HG02588 (cell line): ENCODE data around the gene CRELD1.
A peak's percentile ranks its signal among the peaks of the same experiment; 100 is the strongest.
"Not testable (repeated sequence)": the region's sequence is repeated elsewhere in the genome, so short reads cannot be mapped to it uniquely, and the experiment has no call there.

Experiments
- ATAC-seq: cut with Tn5 transposase; IDR thresholded peaks from one replicate; pipeline ENCODE4 v1.9.1; 2021; ENCODE audit warnings: mild to moderate bottlenecking, moderate library complexity; ENCODE audit not compliant: unreplicated experiment

Gene CRELD1, protein sequence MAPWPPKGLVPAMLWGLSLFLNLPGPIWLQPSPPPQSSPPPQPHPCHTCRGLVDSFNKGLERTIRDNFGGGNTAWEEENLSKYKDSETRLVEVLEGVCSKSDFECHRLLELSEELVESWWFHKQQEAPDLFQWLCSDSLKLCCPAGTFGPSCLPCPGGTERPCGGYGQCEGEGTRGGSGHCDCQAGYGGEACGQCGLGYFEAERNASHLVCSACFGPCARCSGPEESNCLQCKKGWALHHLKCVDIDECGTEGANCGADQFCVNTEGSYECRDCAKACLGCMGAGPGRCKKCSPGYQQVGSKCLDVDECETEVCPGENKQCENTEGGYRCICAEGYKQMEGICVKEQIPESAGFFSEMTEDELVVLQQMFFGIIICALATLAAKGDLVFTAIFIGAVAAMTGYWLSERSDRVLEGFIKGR

DNA sequence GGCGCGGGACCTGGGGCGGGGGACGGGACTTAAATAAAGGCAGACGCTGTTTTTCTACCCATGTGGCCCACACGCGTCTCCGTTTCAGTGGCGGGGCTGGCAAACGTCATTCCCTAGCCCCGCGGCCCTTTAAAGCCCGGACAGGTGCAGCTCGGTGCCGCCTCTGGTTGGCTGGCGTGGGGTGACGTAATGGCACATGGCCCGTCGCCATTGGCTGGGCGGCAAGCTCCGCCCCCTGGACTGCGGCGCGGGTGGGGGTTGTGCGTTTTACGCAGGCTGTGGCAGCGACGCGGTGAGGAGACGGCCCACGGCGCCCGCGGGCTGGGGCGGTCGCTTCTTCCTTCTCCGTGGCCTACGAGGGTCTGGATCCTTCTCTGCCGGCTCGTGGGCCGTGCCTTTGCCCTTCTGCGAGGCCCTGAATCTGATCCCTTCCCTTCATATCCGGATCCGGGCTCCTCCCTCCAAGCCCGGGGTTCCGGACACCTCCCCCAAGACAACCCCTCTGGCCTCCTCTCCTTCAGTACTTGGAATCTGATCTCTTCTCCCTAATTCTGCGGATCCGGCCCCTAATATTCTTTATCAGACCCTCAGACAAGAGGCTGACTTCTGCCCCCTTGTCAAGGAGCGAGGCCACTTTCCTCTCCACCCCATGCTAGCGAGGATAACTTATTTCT lies at the start of gene CRELD1:
TSS of gene CRELD1 (plus strand) at position 274 of the 674 bp plus-strand sequence. CDS start 605 bp downstream, outside the sequence.
- ATAC-seq = peak; percentile 84

DNA sequence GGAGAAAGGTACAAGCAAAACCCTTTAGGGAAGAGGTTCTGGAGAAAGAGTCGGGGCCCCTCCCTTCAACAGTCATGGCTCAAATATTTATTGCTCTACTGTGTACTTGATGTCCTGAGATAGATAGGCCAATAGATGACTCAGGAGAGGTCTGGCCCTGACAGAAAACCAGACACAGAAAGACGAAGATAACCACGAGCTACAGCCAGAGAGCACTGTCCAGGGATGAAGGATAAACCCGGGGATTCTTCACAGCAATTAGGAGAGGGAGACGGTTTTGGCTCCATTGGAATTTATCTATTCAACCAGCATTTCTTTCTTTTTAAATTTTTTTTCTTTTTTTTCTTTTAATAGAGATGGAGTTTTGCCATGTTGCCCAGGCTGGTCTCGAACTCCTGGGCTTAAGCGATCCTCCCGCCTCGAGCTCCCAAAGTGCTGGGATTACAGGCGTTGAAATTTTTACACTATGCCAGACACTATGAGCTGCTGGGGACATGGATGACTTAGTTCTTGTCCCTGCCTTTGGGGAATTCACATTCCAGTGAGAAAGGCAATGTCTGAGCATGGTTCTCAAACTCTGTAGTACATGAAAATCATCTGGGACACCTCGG lies 49.0 kb upstream of the CRELD1 start:
- no peak for ATAC-seq

DNA sequence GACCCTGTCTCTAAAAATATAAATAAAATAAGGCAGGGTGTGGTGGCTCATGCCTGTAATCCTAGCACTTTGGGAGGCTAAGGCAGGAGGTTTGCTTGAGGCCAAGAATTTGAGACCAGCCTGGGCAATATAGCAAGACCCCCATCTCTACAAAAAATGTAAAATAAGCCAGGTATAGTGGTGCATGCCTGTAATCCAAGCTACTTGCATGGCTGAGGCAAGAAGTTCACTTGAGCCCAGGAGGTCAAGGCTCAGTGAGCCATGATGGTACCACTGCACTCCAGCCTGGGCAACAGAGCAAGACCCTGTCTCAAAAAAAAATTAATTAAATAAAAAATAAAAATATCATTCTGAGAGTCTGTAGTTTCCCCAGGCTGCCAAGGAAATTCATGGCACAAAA lies 47.3 kb upstream of the CRELD1 start:
- ATAC-seq = no peak

DNA sequence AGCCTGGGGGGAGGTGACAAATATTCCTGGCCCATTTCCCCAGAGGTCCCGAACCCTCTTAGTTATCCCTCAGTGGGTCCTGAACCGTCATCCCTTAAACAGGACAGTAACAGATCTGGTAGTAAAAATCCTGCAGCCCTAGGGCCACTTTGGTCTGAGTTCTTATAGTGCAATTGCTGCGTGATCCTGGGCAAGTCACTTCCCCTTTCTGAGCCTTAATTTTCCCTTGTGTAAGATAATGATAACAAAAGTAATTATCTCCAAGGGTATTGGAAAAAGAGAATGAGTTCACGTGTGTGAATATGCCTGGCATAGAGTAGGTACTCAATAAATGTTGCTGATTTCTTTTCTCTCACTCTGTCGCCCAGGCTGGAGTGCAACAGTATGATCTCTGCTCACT lies 46.2 kb upstream of the CRELD1 start:
- no peak for ATAC-seq

DNA sequence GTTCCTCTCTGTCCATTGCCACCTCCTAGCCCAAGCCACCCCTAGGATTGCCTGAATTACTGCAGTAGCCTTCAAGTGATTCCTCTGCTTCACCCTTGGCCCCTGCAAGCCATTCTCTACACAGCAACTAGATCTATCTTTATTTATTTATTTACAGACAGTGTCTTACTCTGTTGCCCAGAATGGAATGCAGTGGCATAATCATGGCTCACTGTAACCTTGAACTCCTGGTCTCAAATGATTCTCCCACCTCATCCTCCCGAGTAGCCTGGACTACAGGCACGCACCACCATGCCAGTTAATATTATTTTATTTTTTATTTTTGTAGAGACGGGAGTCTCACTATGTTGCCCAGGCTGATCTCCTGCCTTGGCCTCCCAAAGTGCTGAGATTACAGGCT lies 45.1 kb upstream of the CRELD1 start:
- ATAC-seq = no peak

DNA sequence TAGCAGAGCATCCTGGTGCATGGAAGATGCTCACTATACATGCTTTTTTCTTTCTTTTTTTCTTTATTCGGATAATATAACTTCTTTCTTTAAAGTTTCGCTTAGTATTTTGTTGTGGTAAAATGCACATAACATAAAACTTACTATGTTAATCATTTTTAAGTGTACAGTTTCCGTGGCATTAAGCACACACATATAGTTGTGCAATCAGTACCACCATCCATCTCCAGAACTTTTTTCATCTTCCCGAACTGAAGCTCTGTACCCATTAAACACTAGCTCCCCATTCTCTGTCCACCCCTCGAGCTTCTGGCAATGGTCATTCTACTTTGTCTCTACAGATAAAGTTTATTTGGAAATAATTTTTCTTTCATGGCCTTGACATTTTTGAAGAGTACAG lies 44.2 kb upstream of the CRELD1 start:
- no peak for ATAC-seq

DNA sequence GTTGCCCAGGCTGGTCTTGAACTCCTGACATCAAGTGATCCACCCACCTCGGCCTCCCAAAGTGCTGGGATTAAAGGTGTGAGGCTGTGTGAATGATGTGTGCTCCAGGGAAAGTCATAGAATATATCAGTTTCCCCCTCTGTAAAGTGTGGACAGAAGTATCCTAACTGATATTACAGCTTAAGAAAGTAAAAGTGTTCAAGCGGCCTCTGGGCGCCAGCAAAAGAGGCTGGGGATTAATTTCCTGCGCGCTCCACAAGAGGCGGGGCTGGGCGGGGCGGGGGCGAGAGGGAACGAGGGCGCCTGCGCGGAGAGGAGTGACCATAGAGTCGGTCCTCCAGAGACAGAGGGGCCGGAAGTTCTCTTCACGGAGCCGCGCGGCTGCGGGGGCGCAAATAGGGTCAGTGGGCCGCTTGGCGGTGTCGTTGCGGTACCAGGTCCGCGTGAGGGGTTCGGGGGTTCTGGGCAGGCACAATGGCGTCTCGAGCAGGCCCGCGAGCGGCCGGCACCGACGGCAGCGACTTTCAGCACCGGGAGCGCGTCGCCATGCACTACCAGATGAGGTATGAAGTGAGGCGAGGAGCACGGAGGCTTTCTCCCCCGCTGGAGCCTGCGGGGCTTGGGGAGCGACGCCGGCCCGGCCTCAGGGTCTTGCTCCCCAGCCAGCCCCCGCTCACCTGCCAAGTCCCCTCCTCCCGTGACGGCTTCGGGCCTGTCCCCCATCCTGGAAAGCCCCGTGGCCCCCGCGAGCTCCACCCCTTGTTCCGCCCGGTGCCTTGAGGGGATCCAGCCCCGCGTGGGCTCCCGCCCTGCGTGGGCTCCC lies 43.2 kb upstream of the CRELD1 start, which contains the start of gene JAGN1:
TSS of gene JAGN1 (plus strand) at position 362 of the 823 bp plus-strand sequence. CDS start at position 475, 113 bp downstream.
- ATAC-seq = peak; percentile 68

DNA sequence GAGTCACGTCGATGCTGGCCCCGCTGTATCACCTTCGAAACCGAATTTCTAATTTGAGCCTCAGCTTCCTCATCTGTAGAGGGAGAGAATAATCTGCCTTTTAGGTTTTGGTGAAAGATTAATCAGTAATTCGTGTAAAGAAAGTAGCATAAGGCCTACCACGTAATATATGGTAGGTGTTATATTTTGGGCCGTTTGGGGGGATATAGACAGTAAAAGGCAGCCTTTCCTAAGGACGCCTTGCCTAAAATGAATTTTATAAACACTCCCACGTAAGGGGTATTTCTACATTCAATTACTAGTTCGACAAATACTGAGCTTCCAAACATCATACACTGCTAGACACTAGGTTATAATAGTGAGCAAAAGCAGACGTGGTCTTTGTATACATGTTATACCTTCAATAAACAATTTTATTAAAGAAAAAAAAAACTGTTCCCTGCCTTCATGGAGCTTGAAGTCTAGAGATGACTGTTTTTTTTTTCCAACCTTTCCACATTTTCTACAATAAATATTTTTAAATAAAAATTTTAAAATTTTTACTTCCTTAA lies 42.5 kb upstream of the CRELD1 start:
- no peak for ATAC-seq

DNA sequence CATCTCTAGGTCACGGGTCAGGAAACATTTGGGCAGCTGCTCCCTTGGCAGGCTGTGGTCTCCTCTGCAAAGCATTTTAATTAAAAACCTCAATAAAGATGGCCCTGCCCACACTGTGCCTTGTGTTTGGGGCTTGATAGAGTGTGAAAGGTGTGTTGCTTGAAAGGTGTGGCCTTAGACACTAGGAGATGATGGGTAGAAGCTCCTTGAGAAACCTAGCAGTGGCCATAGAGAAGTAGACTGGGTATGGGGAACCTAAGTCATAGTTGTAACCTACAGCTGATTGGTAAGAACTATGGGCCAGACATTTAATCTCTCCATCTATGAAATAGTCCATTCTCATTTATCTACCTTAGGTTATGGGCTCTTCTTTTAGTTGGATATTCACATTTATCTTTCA lies 39.9 kb upstream of the CRELD1 start:
- no peak for ATAC-seq

DNA sequence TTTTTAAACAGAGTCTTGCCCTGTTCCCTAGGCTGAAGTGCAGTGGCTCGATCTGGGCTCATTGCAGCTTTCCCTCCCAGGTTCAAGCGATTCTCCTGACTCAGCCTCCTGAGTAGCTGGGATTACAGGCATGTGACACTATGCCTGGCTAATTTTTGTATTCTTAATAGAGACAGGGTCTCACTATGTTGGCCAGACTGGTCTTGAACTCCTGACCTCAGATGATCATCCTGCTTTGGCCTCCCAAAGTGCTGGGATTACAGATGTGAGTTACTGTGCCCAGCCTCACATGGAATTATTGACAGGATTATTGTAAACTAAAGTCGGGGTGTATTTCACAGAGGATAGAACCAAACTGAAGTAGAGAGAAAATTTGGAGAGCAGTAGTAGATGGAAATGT lies 37.9 kb upstream of the CRELD1 start:
- not testable (repeated sequence) for ATAC-seq

DNA sequence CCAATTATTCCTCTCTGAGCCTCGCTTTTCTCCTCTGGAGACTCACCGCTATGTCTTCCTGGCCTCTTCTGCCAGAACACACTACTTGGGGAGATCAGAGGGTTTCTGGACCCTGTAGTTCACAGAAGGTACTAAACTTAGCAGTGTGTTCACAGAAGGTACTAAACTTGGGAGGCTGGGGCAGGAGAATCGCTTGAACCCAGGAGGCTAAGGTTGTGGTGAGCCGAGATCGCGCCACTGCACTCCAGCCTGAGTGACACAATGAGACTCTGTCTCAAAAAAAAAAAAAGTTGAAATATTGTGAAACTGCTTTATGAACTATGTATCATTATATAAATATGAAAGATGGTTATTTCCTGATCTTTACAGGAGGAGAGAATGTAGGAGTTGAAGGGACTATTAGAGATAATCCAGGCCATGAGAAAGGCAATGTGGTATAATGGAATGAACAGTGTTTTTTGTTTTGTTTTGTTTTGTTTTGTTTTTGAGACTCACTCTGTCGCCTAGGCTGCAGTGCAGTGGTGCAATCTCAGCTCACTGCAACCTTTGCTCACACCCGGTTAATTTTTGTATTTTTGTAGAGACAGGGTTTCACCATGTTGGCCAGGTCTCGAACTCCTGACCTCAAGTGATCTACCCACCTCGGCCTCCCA lies 36.8 kb upstream of the CRELD1 start:
- ATAC-seq = not testable (repeated sequence)

DNA sequence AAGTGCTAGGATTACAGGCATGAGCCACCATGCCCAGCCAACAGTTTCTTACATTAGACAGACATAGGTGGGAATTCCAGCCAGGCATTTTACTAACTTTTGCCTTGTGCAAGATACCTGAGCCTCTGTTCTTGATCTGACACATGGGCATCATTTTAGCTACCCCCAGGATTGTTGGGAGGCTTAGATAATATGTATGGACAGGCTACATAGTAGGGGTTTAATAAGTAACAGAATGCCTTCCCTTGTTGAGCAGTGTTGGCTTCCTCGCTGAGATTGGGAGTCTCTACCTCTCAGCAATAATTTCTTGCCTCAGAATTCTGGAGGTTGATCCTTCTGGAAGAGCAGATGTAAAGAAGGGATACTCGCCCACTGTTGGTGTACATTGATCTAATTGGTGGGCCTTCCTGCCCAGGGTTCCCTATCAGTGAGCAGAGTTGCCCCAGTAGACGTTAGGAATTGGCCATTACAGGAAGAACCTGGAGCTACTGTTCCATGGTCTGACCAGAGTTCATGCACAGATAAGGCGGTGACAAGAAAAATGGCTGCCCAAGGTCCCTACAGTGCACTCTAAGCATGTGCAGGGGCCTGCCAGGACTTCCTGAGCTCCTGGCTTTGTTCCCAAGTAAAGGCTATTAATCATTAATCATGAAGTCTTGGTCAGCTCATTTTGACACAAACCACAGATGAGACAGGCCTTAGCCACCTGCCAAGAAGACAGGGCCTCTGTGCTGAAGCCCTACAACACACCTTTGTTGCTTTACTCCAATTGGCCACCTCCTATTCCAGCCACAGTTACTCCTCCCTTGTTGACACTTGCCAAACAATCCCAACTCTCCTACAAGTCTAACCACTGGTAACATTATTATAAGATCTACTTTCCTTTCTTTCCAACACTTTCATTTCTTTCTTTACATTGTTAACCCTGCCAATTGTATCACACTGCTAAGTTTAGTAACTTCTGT lies 35.9 kb upstream of the CRELD1 start:
- ATAC-seq = no peak

DNA sequence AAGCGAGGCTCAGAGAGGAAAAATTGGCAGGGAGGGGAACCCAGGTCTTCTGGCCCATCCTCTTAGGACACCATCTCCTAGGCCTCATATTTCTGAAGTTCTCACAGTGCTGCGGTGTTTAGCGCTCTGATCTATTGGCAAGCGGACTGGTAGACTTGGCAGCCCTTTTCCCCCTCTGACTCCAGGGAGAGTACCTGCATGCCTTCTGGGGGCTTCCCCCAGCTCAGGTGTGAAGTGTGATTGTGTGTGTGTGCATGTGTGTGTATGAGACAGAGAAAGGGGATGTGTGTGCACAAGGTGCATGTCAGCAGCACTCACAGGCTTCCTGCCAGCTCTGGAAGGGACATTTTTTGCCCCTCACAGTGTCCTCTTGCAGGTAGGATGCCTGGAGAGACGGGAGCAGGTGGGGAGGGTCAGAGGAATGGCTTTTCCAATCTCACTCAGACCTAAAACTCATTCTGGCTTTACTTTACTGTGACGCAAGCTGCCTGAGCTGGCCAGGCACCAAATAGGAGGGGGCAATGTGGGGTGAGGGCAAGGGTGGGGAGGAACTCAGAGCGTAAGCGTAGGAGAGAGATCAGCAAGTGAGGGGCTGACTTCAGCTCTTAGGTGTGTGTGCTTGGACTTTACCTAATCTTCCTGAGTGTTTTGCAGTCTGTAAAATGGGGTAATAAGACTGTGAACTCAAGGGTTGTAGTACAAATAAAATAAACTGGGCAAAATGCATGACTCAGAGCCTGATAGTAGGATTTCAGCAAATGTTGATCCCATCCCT lies 35.0 kb upstream of the CRELD1 start:
- no peak for ATAC-seq

DNA sequence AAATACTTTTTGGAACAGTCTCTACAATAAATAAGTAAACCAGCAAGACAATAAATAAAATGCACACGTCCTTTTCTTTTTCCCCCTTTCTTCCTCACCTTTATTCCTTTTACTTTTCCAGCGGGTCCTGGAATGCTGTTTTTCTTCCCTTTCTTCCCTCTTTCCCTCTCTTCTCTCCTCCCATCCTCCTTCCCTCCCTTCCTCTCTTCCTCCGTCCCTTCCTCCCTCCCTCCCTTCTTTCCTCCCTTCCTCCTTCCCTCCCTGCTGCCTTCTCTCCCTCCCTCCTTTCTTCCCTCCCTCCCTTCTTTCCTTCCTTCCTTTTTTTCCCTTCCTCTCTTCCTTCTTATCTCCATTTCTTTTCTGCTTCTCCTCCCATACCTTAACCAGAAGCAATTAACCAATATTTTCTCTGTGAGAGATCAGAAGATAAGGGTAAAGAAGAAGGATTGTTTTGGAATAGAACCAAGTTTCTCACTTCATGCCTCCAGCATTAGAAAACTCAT lies 34.3 kb upstream of the CRELD1 start:
- ATAC-seq = no peak

DNA sequence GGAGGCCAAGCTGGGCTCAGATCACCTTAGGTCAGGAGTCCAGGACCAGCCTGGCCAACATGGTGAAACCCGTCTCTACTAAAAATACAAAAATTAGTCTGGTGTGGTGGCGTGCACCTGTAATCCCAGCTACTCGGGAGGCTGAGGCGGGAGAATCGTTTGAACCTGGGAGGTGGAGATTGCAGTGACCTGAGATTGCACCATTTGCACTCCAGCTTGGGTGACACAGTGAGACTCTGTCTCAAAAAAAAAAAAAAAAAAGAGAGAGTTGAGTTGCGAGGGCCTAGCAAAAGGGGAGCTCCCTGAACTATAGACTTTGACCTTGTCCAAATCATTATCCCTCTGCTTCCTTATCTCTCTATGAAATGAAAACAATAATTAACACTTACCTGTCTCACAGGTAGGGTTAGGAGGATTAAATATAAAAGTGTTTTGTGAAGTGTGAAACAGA lies 32.6 kb upstream of the CRELD1 start:
- ATAC-seq = not testable (repeated sequence)

DNA sequence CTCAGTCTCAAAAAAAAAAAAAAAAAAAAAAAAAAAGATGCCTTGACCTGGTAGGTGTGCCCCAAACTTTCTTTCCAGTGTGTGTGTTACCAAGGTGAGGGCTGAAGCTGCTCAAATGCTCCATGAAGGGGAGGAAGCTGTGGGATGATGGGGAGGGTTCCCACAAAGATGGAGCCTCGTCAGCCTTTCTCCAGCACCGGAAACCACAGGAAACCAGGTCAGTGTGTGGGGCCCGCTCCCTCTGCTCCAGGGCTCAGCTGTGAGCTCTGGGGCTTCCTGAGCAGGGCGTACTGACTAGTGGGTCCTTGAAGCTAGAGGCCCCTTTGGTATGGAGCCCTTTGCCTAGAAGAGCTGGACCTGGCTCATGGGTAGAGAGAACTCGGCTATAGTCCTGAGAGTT lies 31.7 kb upstream of the CRELD1 start:
- no peak for ATAC-seq

DNA sequence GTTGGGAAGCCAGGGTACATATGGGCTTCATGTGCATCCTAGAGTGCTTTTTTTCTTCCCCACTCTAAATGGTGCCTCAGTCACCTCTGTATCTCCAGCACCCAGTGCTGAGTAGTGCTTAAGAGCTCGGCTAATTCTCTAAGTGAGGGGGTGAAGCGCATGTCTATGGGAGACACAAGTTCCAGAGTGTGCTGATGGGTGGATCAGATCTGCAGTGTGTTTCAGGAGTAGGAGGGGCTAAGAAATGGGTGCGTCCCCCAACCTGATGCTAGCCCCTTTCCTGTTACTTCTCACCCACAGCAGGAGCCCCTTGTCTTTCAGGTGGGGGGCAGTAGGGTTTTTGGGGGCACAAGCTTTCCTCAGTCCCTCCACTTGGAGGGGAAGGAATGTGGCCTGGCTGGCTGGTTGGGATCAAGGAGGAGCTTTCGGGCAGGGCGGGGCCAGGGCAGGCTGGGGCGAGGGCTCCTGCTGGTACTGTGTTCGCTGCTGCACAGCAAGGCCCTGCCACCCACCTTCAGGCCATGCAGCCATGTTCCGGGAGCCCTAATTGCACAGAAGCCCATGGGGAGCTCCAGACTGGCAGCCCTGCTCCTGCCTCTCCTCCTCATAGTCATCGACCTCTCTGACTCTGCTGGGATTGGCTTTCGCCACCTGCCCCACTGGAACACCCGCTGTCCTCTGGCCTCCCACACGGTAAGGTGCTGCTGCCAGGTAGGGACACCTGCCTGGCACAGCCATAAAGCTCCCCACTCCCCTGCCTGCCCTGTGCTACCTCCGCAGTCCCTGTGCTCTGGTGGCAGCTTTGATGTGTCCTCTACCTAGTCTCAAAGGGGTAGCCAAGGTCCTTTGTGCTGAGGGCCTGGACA lies 31.0 kb upstream of the CRELD1 start, which contains the start of gene IL17RE:
TSS of gene IL17RE (plus strand) at position 477 of the 866 bp plus-strand sequence. CDS start at position 562, 85 bp downstream.
- no peak for ATAC-seq
